Smooth muscle cell of the brain vasculature (primary cell): Measurements from ENCODE around the gene MTUS2.
"Not testable (repeated sequence)": the region's sequence is repeated elsewhere in the genome, so short reads cannot be mapped to it uniquely, and the experiment has no call there.

Source experiments
- DNase-seq: peaks from one replicate; pipeline ENCODE4 v3.0.0-alpha.2; 2012; ENCODE audit warnings: low read depth, low spot score

MTUS2 gene

GRCh38 chr13:29164116-29164515 lies 344.0 kb downstream of the MTUS2 start:
- DNase-seq: no peak

- no peak for DNase-seq
Observed at GRCh38 chr13:29165216-29165615, 345.1 kb downstream of the MTUS2 start.

- no peak for DNase-seq
Observed at GRCh38 chr13:29165840-29166239, 345.7 kb downstream of the MTUS2 start.

GRCh38 chr13:29170436-29171082 lies 350.4 kb downstream of the MTUS2 start:
- no peak for DNase-seq

- no peak for DNase-seq
Observed at GRCh38 chr13:29171244-29171643, 351.1 kb downstream of the MTUS2 start.

GRCh38 chr13:29174093-29174492 lies 354.0 kb downstream of the MTUS2 start:
- DNase-seq: no peak

- no peak for DNase-seq
Observed at GRCh38 chr13:29175250-29175873, 355.2 kb downstream of the MTUS2 start.

- no peak for DNase-seq
Observed at GRCh38 chr13:29180055-29180454, 359.9 kb downstream of the MTUS2 start.

GRCh38 chr13:29182216-29182615 lies 362.1 kb downstream of the MTUS2 start:
- DNase-seq: no peak

GRCh38 chr13:29185926-29186325 lies 365.8 kb downstream of the MTUS2 start:
- no peak for DNase-seq

GRCh38 chr13:29187584-29187983 lies 367.4 kb downstream of the MTUS2 start:
- no peak for DNase-seq

GRCh38 chr13:29190298-29190697 lies 370.2 kb downstream of the MTUS2 start:
- DNase-seq: no peak

GRCh38 chr13:29193083-29193482 lies 372.9 kb downstream of the MTUS2 start:
- no peak for DNase-seq

GRCh38 chr13:29195456-29195855 lies 375.3 kb downstream of the MTUS2 start:
- no peak for DNase-seq

GRCh38 chr13:29196409-29197074 lies 376.4 kb downstream of the MTUS2 start:
- DNase-seq: no peak

GRCh38 chr13:29202753-29203152 lies 382.6 kb downstream of the MTUS2 start:
- not testable (repeated sequence) for DNase-seq

- no peak for DNase-seq
Observed at GRCh38 chr13:29204651-29205050, 384.5 kb downstream of the MTUS2 start.

- no peak for DNase-seq
Observed at GRCh38 chr13:29210676-29211075, 390.5 kb downstream of the MTUS2 start.

- DNase-seq: not testable (repeated sequence)
Observed at GRCh38 chr13:29211162-29211561, 391.0 kb downstream of the MTUS2 start.

GRCh38 chr13:29222458-29222857 lies 402.3 kb downstream of the MTUS2 start:
- no peak for DNase-seq

- DNase-seq: no peak
Observed at GRCh38 chr13:29224206-29224605, 404.1 kb downstream of the MTUS2 start.

GRCh38 chr13:29227576-29227975 lies 407.4 kb downstream of the MTUS2 start:
- DNase-seq: no peak

GRCh38 chr13:29230299-29230845 lies 410.2 kb downstream of the MTUS2 start:
- DNase-seq: no peak
